ENCODE data around the gene IGIP. TPM values are rescaled to one million over a fixed set of nuclear protein-coding genes. Genes with fewer than 3 reads are reported as not detected.

IGIP gene
- total RNA-seq, 1 donor from 2014 or later: 0.98 TPM

DNA sequence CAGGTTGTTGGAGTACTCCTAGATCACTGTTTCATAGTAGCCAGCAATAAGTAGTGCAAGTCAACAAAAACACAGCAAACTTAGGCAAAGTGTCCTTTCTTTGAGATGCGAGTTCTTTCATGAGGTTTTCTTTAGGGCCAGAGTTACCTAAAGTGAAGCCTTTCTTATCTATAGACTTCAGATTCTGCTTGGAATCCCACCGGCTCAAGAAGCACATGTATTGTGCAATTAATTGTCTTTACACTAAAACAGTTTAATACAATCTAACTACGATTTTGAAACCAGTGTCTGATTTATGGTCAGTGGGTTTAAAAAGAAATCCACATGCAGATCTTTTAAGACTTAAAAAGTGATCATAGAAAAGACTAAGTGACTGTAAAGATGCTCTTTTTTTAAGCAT, 8.2 kb upstream of the IGIP start:
- Mint-ChIP-seq H3K4me1 (ENCODE audit: low read depth, unreplicated experiment) (no peaks in the 10 kb centered on the region), H3K9me3 (ENCODE audit: unreplicated experiment) (no peaks in the 10 kb centered on the region), H3K36me3 (ENCODE audit: unreplicated experiment) (no peaks in the 10 kb centered on the region), H3K4me3 (ENCODE audit: unreplicated experiment) (no peak overlapping the region), H3K27ac (ENCODE audit: unreplicated experiment) (no peak overlapping the region), H3K27me3 (ENCODE audit: unreplicated experiment) (no peaks in the 10 kb centered on the region)
- DNase-seq: no peak
- TF ChIP-seq, protein P1, sequence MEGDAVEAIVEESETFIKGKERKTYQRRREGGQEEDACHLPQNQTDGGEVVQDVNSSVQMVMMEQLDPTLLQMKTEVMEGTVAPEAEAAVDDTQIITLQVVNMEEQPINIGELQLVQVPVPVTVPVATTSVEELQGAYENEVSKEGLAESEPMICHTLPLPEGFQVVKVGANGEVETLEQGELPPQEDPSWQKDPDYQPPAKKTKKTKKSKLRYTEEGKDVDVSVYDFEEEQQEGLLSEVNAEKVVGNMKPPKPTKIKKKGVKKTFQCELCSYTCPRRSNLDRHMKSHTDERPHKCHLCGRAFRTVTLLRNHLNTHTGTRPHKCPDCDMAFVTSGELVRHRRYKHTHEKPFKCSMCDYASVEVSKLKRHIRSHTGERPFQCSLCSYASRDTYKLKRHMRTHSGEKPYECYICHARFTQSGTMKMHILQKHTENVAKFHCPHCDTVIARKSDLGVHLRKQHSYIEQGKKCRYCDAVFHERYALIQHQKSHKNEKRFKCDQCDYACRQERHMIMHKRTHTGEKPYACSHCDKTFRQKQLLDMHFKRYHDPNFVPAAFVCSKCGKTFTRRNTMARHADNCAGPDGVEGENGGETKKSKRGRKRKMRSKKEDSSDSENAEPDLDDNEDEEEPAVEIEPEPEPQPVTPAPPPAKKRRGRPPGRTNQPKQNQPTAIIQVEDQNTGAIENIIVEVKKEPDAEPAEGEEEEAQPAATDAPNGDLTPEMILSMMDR (IDR thresholded peaks at IDR 0.05; ENCODE audit: partially characterized antibody, unreplicated experiment): no peak

- Mint-ChIP-seq H3K9me3 (ENCODE audit: unreplicated experiment) (no peaks in the 10 kb centered on the region), H3K27ac (ENCODE audit: unreplicated experiment) (no peak overlapping the region), H3K36me3 (ENCODE audit: unreplicated experiment) (no peaks in the 10 kb centered on the region), H3K4me3 (ENCODE audit: unreplicated experiment) (no peak overlapping the region), H3K4me1 (ENCODE audit: low read depth, unreplicated experiment) (no peaks in the 10 kb centered on the region), H3K27me3 (ENCODE audit: unreplicated experiment) (no peaks in the 10 kb centered on the region)
- TF ChIP-seq, protein P1 (IDR thresholded peaks at IDR 0.05; ENCODE audit: partially characterized antibody, unreplicated experiment): no peak
- no peak for DNase-seq
Observed at GRCh38 chr5:140118302-140118936, 7.3 kb upstream of the IGIP start.

- no peaks in the 10 kb centered on the region for H3K27me3 Mint-ChIP-seq (ENCODE audit: unreplicated experiment)
- H3K4me3 Mint-ChIP-seq (ENCODE audit: unreplicated experiment): no peak overlapping the region
- H3K4me1 Mint-ChIP-seq (ENCODE audit: low read depth, unreplicated experiment): no peaks in the 10 kb centered on the region
- no peaks in the 10 kb centered on the region for H3K9me3 Mint-ChIP-seq (ENCODE audit: unreplicated experiment)
- TF ChIP-seq, protein P1 (IDR thresholded peaks at IDR 0.05; ENCODE audit: partially characterized antibody, unreplicated experiment): no peak
- H3K36me3 Mint-ChIP-seq (ENCODE audit: unreplicated experiment): no peaks in the 10 kb centered on the region
- DNase-seq: no peak
- H3K27ac Mint-ChIP-seq (ENCODE audit: unreplicated experiment): no peak overlapping the region
Observed at GRCh38 chr5:140126315-140127012, 727 bp downstream of the IGIP start.

- no peak for DNase-seq
- TF ChIP-seq, protein P1 (IDR thresholded peaks at IDR 0.05; ENCODE audit: partially characterized antibody, unreplicated experiment): no peak
Observed at GRCh38 chr5:140128376-140128775, 2.6 kb downstream of the IGIP start.

More at GRCh38 chr5:140128376-140128775, 2.6 kb downstream of the IGIP start:
- Mint-ChIP-seq H3K4me3 (ENCODE audit: unreplicated experiment) (no peak overlapping the region), H3K4me1 (ENCODE audit: low read depth, unreplicated experiment) (peaks cover 5% of the 10 kb centered on the region), H3K9me3 (ENCODE audit: unreplicated experiment) (no peaks in the 10 kb centered on the region), H3K27ac (ENCODE audit: unreplicated experiment) (no peak overlapping the region), H3K27me3 (ENCODE audit: unreplicated experiment) (no peaks in the 10 kb centered on the region), H3K36me3 (ENCODE audit: unreplicated experiment) (no peaks in the 10 kb centered on the region)

All from glutamatergic neuron (in vitro differentiated cells).